ENCODE data around the gene CDKN2A. TPM values are rescaled to one million over a fixed set of nuclear protein-coding genes. Genes with fewer than 3 reads are reported as not detected.

The CDKN2A gene
- total RNA-seq, 1 experiment from 2014 or later: 273 TPM

- no peaks in the 10 kb centered on the region for H3F3A ChIP-seq (ENCODE audit: low read length, unreplicated experiment)
- peaks cover 10% of the 10 kb centered on the region for H3K4me1 ChIP-seq (ENCODE audit: insufficient read depth, low read length)
- CTCF ChIA-PET: no interaction called here
- no peak overlapping the region for H3K27ac ChIP-seq (ENCODE audit: low read length)
- no peak overlapping the region for H3K4me3 ChIP-seq (ENCODE audit: low read length)
- no peaks in the 10 kb centered on the region for H3K27me3 ChIP-seq (ENCODE audit: low read length)
- TF ChIP-seq EZH2phosphoT487 (IDR thresholded peaks at IDR 0.05; ENCODE audit: borderline replicate concordance, low read length) (no peak), EZH2 (IDR thresholded peaks at IDR 0.05; ENCODE audit: low read length, unreplicated experiment) (no peak)
- intact Hi-C loops (cut with micrococcal nuclease): no loop called here
- DNase-seq: no peak
- no peaks in the 10 kb centered on the region for H3K79me2 ChIP-seq (ENCODE audit: low read length)
- H4K20me1 ChIP-seq (ENCODE audit: low read length): no peaks in the 10 kb centered on the region
- no peaks in the 10 kb centered on the region for H3K9me3 ChIP-seq (ENCODE audit: low read length)
- BruUV-seq (replicated peaks): no TSS peak
- H2AFZ ChIP-seq (ENCODE audit: low read length): no peak overlapping the region
- H3K36me3 ChIP-seq (ENCODE audit: low read depth, low read length): no peaks in the 10 kb centered on the region
- no peak for ATAC-seq
- no peaks in the 10 kb centered on the region for H3K9me2 ChIP-seq (replicated peaks; ENCODE audit: low read length)
- H3K9ac ChIP-seq (ENCODE audit: low read length): no peak overlapping the region
- H3K4me2 ChIP-seq (ENCODE audit: low read length): no peak overlapping the region
- POLR2A ChIA-PET (ENCODE audit: unreplicated experiment): no interaction called here
Observed at GRCh38 chr9:21923694-21924093, 70.5 kb downstream of the CDKN2A start.

- Histone ChIP-seq H2AFZ (ENCODE audit: low read length) (no peak overlapping the region), H3K9ac (ENCODE audit: low read length) (no peak overlapping the region), H3K79me2 (ENCODE audit: low read length) (no peaks in the 10 kb centered on the region), H3K27me3 (ENCODE audit: low read length) (no peaks in the 10 kb centered on the region), H3F3A (ENCODE audit: low read length, unreplicated experiment) (no peaks in the 10 kb centered on the region), H3K4me3 (ENCODE audit: low read length) (no peak overlapping the region), H3K4me1 (ENCODE audit: insufficient read depth, low read length) (peaks cover 10% of the 10 kb centered on the region), H4K20me1 (ENCODE audit: low read length) (no peaks in the 10 kb centered on the region), H3K9me2 (replicated peaks; ENCODE audit: low read length) (no peaks in the 10 kb centered on the region), H3K4me2 (ENCODE audit: low read length) (peak overlapping the region; percentile 32), H3K27ac (ENCODE audit: low read length) (0 out of 2 replicates have a peak overlapping the region, but pooled peaks have one; percentile 8), H3K9me3 (ENCODE audit: low read length) (no peaks in the 10 kb centered on the region), H3K36me3 (ENCODE audit: low read depth, low read length) (no peaks in the 10 kb centered on the region)
- intact Hi-C loops (cut with micrococcal nuclease): no loop called here
- BruUV-seq (replicated peaks): no TSS peak
- peak; percentile 46 for ATAC-seq
- ChIA-PET POLR2A (ENCODE audit: unreplicated experiment) (no interaction called here), CTCF (interaction anchor here (1.0 kb wide), 1 partner anchor 10 kb away, joined by 3 read pairs; no protein-coding TSS in a partner anchor)
- TF ChIP-seq CTCF (conservative IDR thresholded peaks at IDR 0.05; ENCODE audit: low read depth, low read length): no peak
- no peak for TF ChIP-seq EZH2phosphoT487 (IDR thresholded peaks at IDR 0.05; ENCODE audit: borderline replicate concordance, low read length)
- no peak for TF ChIP-seq EZH2 (IDR thresholded peaks at IDR 0.05; ENCODE audit: low read length, unreplicated experiment)
- DNase-seq: peak; percentile 65
Observed at GRCh38 chr9:21919377-21920362, 74.5 kb downstream of the CDKN2A start.

Other genes starting within 250 kb of the CDKN2A start
- 33.7 and 34.7 TPM in 2 replicates for gene MTAP, start 191.8 kb downstream of the CDKN2A start, total RNA-seq (2014; rRNA removed)
- gene CDKN2B-AS1, start 399 bp upstream of the CDKN2A start, total RNA-seq (2014; rRNA removed): 0.40 and 2.0 TPM in 2 replicates
- gene CDKN2B, start 14.9 kb upstream of the CDKN2A start, total RNA-seq (2014; rRNA removed): 32.2 and 32.7 TPM in 2 replicates